ENCODE results near the gene MT1F.

The MT1F gene

GRCh38 chr16:56657555-56658326 lies at the start of gene MT1F:
Gene MT1F, plus strand, starts transcription at chr16:56657959. Its CDS starts 100 bp downstream, at chr16:56658059.
- Histone ChIP-seq H3K79me2 (ENCODE audit: control insufficient read depth, insufficient read depth, low read length, unreplicated experiment) (no peaks in the 10 kb centered on the region), H3K4me3 (ENCODE audit: low read depth, low read length) (peak within 1 kb of the TSS; percentile 65), H3K27me3 (ENCODE audit: insufficient read depth, low read length) (peaks cover 28% of the 10 kb centered on the region), H2AFZ (ENCODE audit: low read length, unreplicated experiment) (peak within 1 kb of the TSS; percentile 70), H3K27ac (ENCODE audit: low read depth, low read length) (no peak within 1 kb of the TSS), H3K36me3 (ENCODE audit: insufficient read depth, low read length) (no peaks in the 10 kb centered on the region), H3K4me1 (ENCODE audit: control insufficient read depth, insufficient read depth, low read length, unreplicated experiment) (peaks cover 3% of the 10 kb centered on the region)

- H3K4me3 ChIP-seq (ENCODE audit: low read depth, low read length) = peak within 1 kb of the TSS; percentile 92
- peak within 1 kb of the TSS; percentile 99 for H3K27ac ChIP-seq (ENCODE audit: low read depth, low read length)
- H3K4me1 ChIP-seq (ENCODE audit: control insufficient read depth, insufficient read depth, low read length, unreplicated experiment) = peaks cover 55% of the 10 kb centered on the region
- no peaks in the 10 kb centered on the region for H3K27me3 ChIP-seq (ENCODE audit: insufficient read depth, low read length)
- H2AFZ ChIP-seq (ENCODE audit: low read length, unreplicated experiment) = no peak within 1 kb of the TSS
- peaks cover 5% of the 10 kb centered on the region; the same call in 1 of the 2 replicates for H3K36me3 ChIP-seq (ENCODE audit: insufficient read depth, low read length)
- H3K79me2 ChIP-seq (ENCODE audit: control insufficient read depth, insufficient read depth, low read length, unreplicated experiment) = peaks cover 10% of the 10 kb centered on the region
Measured at GRCh38 chr16:56608043-56608875, 49.5 kb upstream of the MT1F start, which contains the start of gene MT2A. Gene MT2A, plus strand, starts transcription at chr16:56608584. Its CDS starts 72 bp downstream, at chr16:56608656.

GRCh38 chr16:56608876-56609462 lies 48.8 kb upstream of the MT1F start:
- Histone ChIP-seq H3K4me1 (ENCODE audit: control insufficient read depth, insufficient read depth, low read length, unreplicated experiment) (peaks cover 62% of the 10 kb centered on the region), H3K4me3 (ENCODE audit: low read depth, low read length) (peak overlapping the region; percentile 92), H3K79me2 (ENCODE audit: control insufficient read depth, insufficient read depth, low read length, unreplicated experiment) (peaks cover 16% of the 10 kb centered on the region), H3K27me3 (ENCODE audit: insufficient read depth, low read length) (no peaks in the 10 kb centered on the region), H3K27ac (ENCODE audit: low read depth, low read length) (peak overlapping the region; percentile 99), H3K36me3 (ENCODE audit: insufficient read depth, low read length) (peaks cover 5% of the 10 kb centered on the region; the same call in 1 of the 2 replicates), H2AFZ (ENCODE audit: low read length, unreplicated experiment) (no peak overlapping the region)

- H3K4me1 ChIP-seq (ENCODE audit: control insufficient read depth, insufficient read depth, low read length, unreplicated experiment) = peaks cover 67% of the 10 kb centered on the region
- peaks cover 18% of the 10 kb centered on the region for H3K79me2 ChIP-seq (ENCODE audit: control insufficient read depth, insufficient read depth, low read length, unreplicated experiment)
- peak overlapping the region; percentile 92 for H3K4me3 ChIP-seq (ENCODE audit: low read depth, low read length)
- H3K27ac ChIP-seq (ENCODE audit: low read depth, low read length) = peak overlapping the region; percentile 99
- no peak overlapping the region for H2AFZ ChIP-seq (ENCODE audit: low read length, unreplicated experiment)
- no peaks in the 10 kb centered on the region for H3K27me3 ChIP-seq (ENCODE audit: insufficient read depth, low read length)
- peaks cover 5% of the 10 kb centered on the region; the same call in 1 of the 2 replicates for H3K36me3 ChIP-seq (ENCODE audit: insufficient read depth, low read length)
Measured at GRCh38 chr16:56609463-56609921, 48.3 kb upstream of the MT1F start.

GRCh38 chr16:56610017-56610608 lies 47.6 kb upstream of the MT1F start:
- H2AFZ ChIP-seq (ENCODE audit: low read length, unreplicated experiment) = no peak overlapping the region
- H3K27me3 ChIP-seq (ENCODE audit: insufficient read depth, low read length) = no peaks in the 10 kb centered on the region
- H3K4me3 ChIP-seq (ENCODE audit: low read depth, low read length) = peak overlapping the region; percentile 92
- peaks cover 71% of the 10 kb centered on the region for H3K4me1 ChIP-seq (ENCODE audit: control insufficient read depth, insufficient read depth, low read length, unreplicated experiment)
- peak overlapping the region; percentile 99 for H3K27ac ChIP-seq (ENCODE audit: low read depth, low read length)
- H3K36me3 ChIP-seq (ENCODE audit: insufficient read depth, low read length) = peaks cover 5% of the 10 kb centered on the region; the same call in 1 of the 2 replicates
- H3K79me2 ChIP-seq (ENCODE audit: control insufficient read depth, insufficient read depth, low read length, unreplicated experiment) = peaks cover 18% of the 10 kb centered on the region

- Histone ChIP-seq H2AFZ (ENCODE audit: low read length, unreplicated experiment) (no peak overlapping the region), H3K27ac (ENCODE audit: low read depth, low read length) (peak overlapping the region; percentile 99), H3K4me1 (ENCODE audit: control insufficient read depth, insufficient read depth, low read length, unreplicated experiment) (peaks cover 68% of the 10 kb centered on the region), H3K4me3 (ENCODE audit: low read depth, low read length) (peak overlapping the region; percentile 92), H3K36me3 (ENCODE audit: insufficient read depth, low read length) (peaks cover 5% of the 10 kb centered on the region; the same call in 1 of the 2 replicates), H3K27me3 (ENCODE audit: insufficient read depth, low read length) (no peaks in the 10 kb centered on the region), H3K79me2 (ENCODE audit: control insufficient read depth, insufficient read depth, low read length, unreplicated experiment) (peaks cover 18% of the 10 kb centered on the region)
Measured at GRCh38 chr16:56610609-56611111, 47.1 kb upstream of the MT1F start.

GRCh38 chr16:56611281-56611833 lies 46.4 kb upstream of the MT1F start:
- Histone ChIP-seq H3K27ac (ENCODE audit: low read depth, low read length) (peak overlapping the region; percentile 99), H3K4me1 (ENCODE audit: control insufficient read depth, insufficient read depth, low read length, unreplicated experiment) (peaks cover 61% of the 10 kb centered on the region), H2AFZ (ENCODE audit: low read length, unreplicated experiment) (no peak overlapping the region), H3K27me3 (ENCODE audit: insufficient read depth, low read length) (no peaks in the 10 kb centered on the region), H3K4me3 (ENCODE audit: low read depth, low read length) (peak overlapping the region; percentile 92), H3K36me3 (ENCODE audit: insufficient read depth, low read length) (peaks cover 5% of the 10 kb centered on the region; the same call in 1 of the 2 replicates), H3K79me2 (ENCODE audit: control insufficient read depth, insufficient read depth, low read length, unreplicated experiment) (peaks cover 18% of the 10 kb centered on the region)

- Histone ChIP-seq H3K27ac (ENCODE audit: low read depth, low read length) (peak overlapping the region; percentile 99), H3K36me3 (ENCODE audit: insufficient read depth, low read length) (peaks cover 2% of the 10 kb centered on the region; the same call in 1 of the 2 replicates), H3K79me2 (ENCODE audit: control insufficient read depth, insufficient read depth, low read length, unreplicated experiment) (peaks cover 24% of the 10 kb centered on the region), H3K4me1 (ENCODE audit: control insufficient read depth, insufficient read depth, low read length, unreplicated experiment) (peaks cover 63% of the 10 kb centered on the region), H3K27me3 (ENCODE audit: insufficient read depth, low read length) (no peaks in the 10 kb centered on the region), H2AFZ (ENCODE audit: low read length, unreplicated experiment) (no peak overlapping the region), H3K4me3 (ENCODE audit: low read depth, low read length) (peak overlapping the region; percentile 57)
Measured at GRCh38 chr16:56613706-56614105, 44.1 kb upstream of the MT1F start.

GRCh38 chr16:56614549-56614991 lies 43.2 kb upstream of the MT1F start:
- Histone ChIP-seq H3K79me2 (ENCODE audit: control insufficient read depth, insufficient read depth, low read length, unreplicated experiment) (peaks cover 17% of the 10 kb centered on the region), H3K27me3 (ENCODE audit: insufficient read depth, low read length) (no peaks in the 10 kb centered on the region), H3K4me1 (ENCODE audit: control insufficient read depth, insufficient read depth, low read length, unreplicated experiment) (peaks cover 65% of the 10 kb centered on the region), H3K4me3 (ENCODE audit: low read depth, low read length) (peak overlapping the region; percentile 57; the same call in 1 of the 2 replicates), H3K36me3 (ENCODE audit: insufficient read depth, low read length) (no peaks in the 10 kb centered on the region), H3K27ac (ENCODE audit: low read depth, low read length) (peak overlapping the region; percentile 99), H2AFZ (ENCODE audit: low read length, unreplicated experiment) (no peak overlapping the region)
